GM12864 (cell line): ENCODE results near the gene ATG4B.
A peak's percentile ranks its signal among the peaks of the same experiment; 100 is the strongest.
"Not testable (repeated sequence)": the region's sequence is repeated elsewhere in the genome, so short reads cannot be mapped to it uniquely, and the experiment has no call there.

Source experiments
- DNase-seq: peaks from one replicate; pipeline ENCODE4 v3.0.0-alpha.2; 2011; ENCODE audit warnings: low read depth
- H3K4me3 ChIP-seq: 2 replicates; pipeline ENCODE4 v1.5.1; 2011; ENCODE audit warnings: mild to moderate bottlenecking, low read depth, low read length, control low read depth
- CTCF ChIP-seq: IDR thresholded peaks from 2 replicates; pipeline ENCODE4 v1.5.1; 2011; ENCODE audit warnings: low read depth, mild to moderate bottlenecking, moderate library complexity, low read length, control low read depth, inconsistent platforms; ENCODE audit errors: missing control alignments

The ATG4B gene

GRCh38 chr2:241657786-241658254 is 20.3 kb downstream of the ATG4B start:
- DNase-seq: no peak
- no peak for TF ChIP-seq CTCF
- no peak overlapping the region for H3K4me3 ChIP-seq

DNA sequence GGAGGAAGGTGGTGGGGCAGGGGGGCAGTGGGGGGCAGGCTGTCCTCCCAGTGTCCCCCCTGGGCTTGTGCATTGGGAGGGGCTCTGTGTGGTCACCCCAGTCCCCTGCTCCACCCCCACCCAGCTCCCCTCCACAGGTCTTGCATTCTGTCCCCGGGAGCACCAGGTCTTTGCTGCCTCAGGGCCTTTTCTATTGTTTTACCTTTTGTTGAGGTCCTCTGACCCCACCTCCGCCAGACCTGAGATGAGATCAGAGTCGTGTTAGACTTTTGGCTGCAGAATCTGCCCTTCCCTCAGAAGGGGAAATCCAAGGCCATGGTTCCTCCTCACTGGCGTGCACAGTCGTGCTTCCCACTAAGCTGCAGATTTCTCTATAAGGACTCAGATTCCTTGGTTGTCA is 20.8 kb downstream of the ATG4B start:
- TF ChIP-seq CTCF: no peak
- no peak overlapping the region for H3K4me3 ChIP-seq
- DNase-seq: no peak

DNA sequence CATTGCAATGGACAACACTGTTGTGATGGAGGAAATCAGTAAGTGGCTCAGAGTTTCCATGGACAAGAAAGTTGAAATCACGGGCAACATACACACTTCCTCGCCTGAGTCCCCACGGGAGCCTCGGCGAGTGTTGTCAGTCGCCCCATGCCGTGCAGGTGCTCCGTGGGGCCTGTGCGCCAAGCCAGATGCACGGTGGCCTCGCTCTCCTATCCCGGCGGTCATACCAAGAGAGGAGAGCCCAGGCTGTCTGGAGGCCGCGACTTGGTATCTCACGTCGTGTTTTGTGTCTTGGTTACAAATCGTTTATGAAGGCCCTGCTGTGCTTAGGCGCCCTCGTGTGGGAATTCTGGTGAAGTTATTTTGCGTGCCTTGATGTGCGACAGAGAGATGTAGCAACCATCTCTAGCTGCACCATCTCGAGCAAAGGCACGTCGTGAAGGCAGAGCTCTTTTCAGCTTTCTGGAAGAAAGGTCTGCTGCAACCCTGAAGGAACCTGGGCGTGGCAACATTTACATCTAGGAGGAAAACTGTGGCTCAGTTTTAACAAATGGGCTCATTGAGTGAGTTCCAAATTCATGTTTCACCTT is 21.8 kb downstream of the ATG4B start:
- peak; percentile 62 for TF ChIP-seq CTCF
- no peak for DNase-seq
- no peak overlapping the region for H3K4me3 ChIP-seq

- DNase-seq: no peak
- no peak overlapping the region for H3K4me3 ChIP-seq
- TF ChIP-seq CTCF: no peak
Observed at GRCh38 chr2:241660593-241661213, 23.2 kb downstream of the ATG4B start.

GRCh38 chr2:241662731-241663130 is 25.2 kb downstream of the ATG4B start:
- not testable (repeated sequence) for H3K4me3 ChIP-seq, DNase-seq

DNA sequence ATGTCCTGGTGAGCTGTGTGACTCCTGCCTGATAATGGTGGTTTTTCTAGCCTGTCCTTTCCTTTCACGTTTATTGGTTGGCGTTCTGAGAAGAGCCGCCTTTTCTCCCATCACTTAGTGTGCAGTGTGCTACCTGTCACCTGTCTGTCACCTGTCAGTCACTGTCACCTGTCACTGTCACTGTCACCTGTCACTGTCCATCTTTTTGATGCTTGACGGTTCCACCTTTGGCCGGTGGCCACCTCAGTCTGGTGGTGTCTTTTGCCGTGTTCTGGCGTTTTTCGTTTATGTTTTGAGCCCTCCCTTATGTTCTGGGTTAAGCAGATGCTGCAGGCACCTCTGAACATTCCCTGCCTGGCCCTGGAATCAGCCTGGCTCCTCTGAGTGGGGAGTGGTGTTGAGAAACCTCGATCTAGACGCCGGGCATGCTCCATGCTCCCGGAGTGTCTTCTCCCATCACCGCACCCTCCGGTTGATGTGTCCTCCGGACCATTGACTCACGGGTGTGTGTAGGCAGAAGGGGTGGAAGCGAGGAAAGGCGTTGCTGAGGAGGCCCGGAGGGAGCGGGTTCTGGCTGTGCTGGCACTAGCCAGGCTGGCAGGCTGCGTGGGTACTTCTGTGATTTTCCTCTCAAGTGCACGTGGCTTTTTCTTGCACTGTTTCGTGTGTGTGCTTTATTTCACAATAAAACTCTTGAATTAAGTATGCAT is 28.4 kb downstream of the ATG4B start:
- no peak overlapping the region for H3K4me3 ChIP-seq
- no peak for TF ChIP-seq CTCF
- DNase-seq: no peak

- no peak for TF ChIP-seq CTCF
- H3K4me3 ChIP-seq: no peak overlapping the region
- no peak for DNase-seq
Observed at GRCh38 chr2:241666627-241667400, 29.3 kb downstream of the ATG4B start.
